D721Med (cell line): ENCODE measurements around the gene GDPD4.

ENCODE experiments used
- DNase-seq: peaks from one replicate; pipeline ENCODE4 v3.0.0; 2011; ENCODE audit warnings: low spot score; ENCODE audit not compliant: insufficient read length
- FAIRE-seq: peaks from 2 replicates; lab custom pipeline; 2011; peaks lifted over from hg19 to GRCh38; lab: Jason Lieb, UNC
- TF ChIP-seq, protein P1 (sequence below): IDR thresholded peaks from 2 replicates; pipeline ENCODE4 v1.5.1; 2012; ENCODE audit warnings: mild to moderate bottlenecking, control low read depth; ENCODE audit not compliant: insufficient read depth; ENCODE audit errors: missing control alignments

GDPD4 gene

DNA sequence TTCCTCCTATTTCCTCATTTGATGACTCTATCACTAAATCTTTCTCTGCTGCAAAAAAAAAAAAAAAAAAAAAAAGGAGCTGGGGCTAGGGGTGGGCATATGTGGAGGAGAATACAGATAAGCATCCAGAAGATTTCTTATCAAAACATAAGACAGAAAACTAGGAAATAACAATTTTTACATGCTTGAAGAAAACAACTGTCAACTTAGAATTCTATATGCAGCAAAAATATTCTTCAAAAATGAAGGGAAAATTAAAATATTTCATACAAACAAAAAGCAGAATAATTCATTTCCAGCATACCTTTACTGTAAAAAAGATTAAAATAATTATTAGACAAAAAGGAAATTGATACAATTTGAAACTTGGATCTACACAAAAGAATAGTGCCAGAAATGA is 38.7 kb downstream of the GDPD4 start:
- TF ChIP-seq, protein P1, sequence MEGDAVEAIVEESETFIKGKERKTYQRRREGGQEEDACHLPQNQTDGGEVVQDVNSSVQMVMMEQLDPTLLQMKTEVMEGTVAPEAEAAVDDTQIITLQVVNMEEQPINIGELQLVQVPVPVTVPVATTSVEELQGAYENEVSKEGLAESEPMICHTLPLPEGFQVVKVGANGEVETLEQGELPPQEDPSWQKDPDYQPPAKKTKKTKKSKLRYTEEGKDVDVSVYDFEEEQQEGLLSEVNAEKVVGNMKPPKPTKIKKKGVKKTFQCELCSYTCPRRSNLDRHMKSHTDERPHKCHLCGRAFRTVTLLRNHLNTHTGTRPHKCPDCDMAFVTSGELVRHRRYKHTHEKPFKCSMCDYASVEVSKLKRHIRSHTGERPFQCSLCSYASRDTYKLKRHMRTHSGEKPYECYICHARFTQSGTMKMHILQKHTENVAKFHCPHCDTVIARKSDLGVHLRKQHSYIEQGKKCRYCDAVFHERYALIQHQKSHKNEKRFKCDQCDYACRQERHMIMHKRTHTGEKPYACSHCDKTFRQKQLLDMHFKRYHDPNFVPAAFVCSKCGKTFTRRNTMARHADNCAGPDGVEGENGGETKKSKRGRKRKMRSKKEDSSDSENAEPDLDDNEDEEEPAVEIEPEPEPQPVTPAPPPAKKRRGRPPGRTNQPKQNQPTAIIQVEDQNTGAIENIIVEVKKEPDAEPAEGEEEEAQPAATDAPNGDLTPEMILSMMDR, result no peak
- no peak for DNase-seq
- FAIRE-seq, result no peak

DNA sequence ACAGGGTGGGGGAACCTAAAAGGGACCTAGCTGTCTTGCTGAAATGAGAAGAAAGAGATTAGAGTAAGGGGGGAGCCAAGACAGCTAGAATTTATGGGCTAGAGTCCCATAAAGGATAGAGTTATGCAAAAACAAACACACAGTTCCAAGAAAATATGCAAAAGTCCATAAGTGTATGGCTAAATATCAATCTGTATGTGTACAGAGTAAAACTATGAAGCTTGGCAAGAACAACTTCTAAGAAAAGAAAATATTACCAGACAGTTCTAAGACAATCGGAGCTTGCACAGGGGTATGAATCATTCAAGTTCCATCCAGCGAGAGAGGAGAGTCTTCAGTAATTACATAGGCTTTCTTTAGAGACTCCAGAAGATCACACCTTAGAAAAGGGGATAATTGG is 41.8 kb downstream of the GDPD4 start:
- DNase-seq (no peak), FAIRE-seq (no peak)
- TF ChIP-seq, protein P1, result no peak

DNA sequence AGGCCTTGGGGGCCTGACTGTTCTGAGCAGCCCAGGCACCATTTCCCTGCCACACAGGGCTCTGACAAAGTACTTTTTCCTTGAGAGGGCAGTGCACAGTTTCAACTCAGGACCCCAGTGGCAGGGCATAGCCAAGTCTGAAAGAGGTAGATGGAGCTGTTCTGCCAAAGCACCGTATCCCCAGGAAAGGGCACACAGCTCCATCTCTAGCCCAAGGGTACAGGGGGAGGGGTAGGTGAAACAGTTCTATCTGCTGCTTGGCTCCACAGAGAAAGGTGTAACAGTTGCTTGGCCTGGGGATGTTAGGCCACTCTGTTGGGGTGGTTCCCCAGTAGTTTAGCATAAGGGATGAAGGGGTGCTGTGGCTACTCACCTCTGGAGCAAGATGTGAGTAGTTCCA is 47.8 kb downstream of the GDPD4 start:
- DNase-seq (no peak), FAIRE-seq (no peak)
- TF ChIP-seq, protein P1, result no peak

DNA sequence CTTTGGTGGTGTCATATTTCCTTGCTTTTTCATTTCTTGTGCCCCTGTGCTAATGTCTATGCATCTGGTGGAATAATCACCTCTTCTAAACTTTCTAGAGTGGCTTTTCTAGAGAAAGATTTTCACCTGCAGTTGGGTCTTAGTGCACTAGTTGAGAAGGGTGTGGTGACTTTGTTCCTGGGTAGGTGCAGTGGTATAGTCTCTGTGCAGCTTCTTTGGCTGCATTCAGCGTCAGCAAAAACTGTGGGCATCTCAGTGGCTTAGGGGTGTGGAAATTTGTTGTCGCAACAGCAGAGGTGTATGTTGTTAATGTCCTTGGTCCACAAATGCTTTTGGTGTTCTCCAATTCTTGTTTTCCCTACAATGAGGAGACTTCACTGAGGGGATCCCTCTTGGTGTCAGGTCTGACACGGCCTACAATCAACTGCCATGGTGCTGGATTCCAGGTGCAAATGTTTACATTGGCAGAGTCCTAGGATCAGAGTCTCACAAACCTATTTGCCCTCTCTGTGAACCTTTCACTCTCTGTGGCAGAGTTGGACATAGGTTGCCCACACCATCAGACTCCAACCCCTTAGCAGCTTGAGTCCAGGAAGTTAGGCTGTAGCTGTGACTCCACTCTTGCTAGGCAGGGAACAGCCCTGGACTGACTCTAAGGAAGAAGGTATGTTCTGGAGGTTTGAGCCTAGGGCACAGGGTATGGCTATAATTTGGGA is 48.8 kb downstream of the GDPD4 start:
- no peak for DNase-seq
- no peak for FAIRE-seq
- TF ChIP-seq, protein P1, result no peak

DNA sequence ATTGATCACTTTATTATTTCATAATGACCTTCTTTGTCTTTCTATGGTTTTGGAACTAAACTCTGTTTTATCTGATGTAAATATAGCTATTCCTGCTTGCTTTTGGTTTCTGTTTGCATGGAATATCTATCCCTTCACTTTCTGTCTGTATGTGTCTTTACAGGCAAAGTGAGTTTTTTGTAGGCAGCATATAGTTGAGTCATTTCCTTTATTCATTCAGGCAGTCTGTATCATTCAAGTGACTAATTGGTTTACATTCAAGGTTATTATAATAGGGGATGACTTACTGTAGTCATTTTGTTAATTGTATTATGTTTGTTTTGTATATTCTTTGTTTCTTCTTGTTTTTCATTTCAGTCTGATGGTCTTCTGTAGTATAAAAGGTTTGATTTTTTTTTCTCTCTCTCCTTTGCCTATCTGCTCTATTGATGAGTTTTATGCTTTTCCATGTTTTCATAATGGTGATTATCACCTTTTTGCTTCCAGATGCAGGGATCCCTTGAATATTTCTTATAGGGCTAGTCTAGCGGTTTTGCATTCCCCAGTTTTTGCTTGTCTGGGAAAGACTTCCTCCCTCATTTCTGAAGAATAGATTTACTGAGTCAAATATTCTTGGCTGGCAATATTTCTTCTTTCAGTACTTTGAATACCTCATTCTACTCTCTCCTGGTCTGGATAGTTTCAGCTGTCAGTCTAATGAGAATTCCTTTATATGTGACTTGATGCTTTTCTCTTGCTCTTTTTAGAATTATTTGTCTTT is 50.4 kb downstream of the GDPD4 start:
- DNase-seq (no peak), FAIRE-seq (no peak)
- TF ChIP-seq, protein P1, result no peak

DNA sequence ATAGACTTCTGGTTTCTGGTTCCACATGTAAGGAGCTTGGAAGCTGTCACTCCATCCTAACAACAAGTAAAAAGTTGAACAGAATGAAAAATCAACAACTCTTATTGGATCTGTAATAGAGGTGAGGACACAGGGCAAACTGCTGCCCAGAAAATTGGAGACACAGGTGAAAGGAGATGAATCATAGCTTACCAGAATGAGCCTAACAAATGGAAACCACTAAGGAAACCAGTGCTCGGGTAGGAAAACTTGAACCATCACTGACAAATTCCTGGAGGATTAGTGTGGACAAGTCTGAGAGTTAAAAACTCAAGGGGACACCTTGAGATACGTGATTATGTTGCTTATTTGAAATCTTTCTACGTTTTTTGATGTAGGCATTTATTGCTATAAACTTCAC is 52.1 kb downstream of the GDPD4 start:
- FAIRE-seq, result no peak
- DNase-seq, result no peak
- TF ChIP-seq, protein P1, result no peak
